Hepatocyte (in vitro differentiated cells): ENCODE data around the gene GJB5. TPM values are rescaled to one million over a fixed set of nuclear protein-coding genes. Genes with fewer than 3 reads are reported as not detected.

Source experiments
- DNase-seq: peaks from one replicate; pipeline ENCODE4 v3.0.0-alpha.2; 2016; ENCODE audit warnings: low spot score
- H2AFZ ChIP-seq: fragments of 200-600 bp; sonication (generic); 2 replicates; pipeline ENCODE4 v1.6.0; 2016; ENCODE audit warnings: antibody characterized with exemption, mild to moderate bottlenecking
- H3K27ac ChIP-seq: fragments of 200-600 bp; sonication (generic); 2 replicates; pipeline ENCODE4 v1.5.1; 2016; ENCODE audit warnings: mild to moderate bottlenecking
- H3K27me3 ChIP-seq: fragments of 200-600 bp; sonication (generic); 2 replicates; pipeline ENCODE4 v1.6.1; 2016
- H3K36me3 ChIP-seq: fragments of 200-600 bp; sonication (generic); replicated peaks from 2 replicates; pipeline ENCODE4 v1.5.1; 2016; ENCODE audit warnings: low read depth; ENCODE audit not compliant: insufficient read depth
- H3K4me1 ChIP-seq: fragments of 200-600 bp; sonication (generic); 2 replicates; pipeline ENCODE4 v1.5.1; 2016; ENCODE audit warnings: mild to moderate bottlenecking, moderate library complexity; ENCODE audit not compliant: insufficient read depth
- H3K4me2 ChIP-seq: fragments of 200-600 bp; sonication (generic); 2 replicates; pipeline ENCODE4 v1.6.0; 2016
- H3K4me3 ChIP-seq: fragments of 200-600 bp; sonication (generic); 2 replicates; pipeline ENCODE4 v1.5.1; 2016; ENCODE audit warnings: mild to moderate bottlenecking
- H3K79me2 ChIP-seq: fragments of 200-600 bp; sonication (generic); 2 replicates; pipeline ENCODE4 v1.6.0; 2017; ENCODE audit warnings: mild to moderate bottlenecking
- H3K9me2 ChIP-seq: fragments of 200-600 bp; sonication (generic); replicated peaks from 2 replicates; pipeline ENCODE4 v1.6.0; 2017; ENCODE audit warnings: mild to moderate bottlenecking; ENCODE audit not compliant: insufficient read depth
- H3K9me3 ChIP-seq: fragments of 200-600 bp; sonication (generic); 2 replicates; pipeline ENCODE4 v1.5.1; 2016; ENCODE audit warnings: low read depth, mild to moderate bottlenecking
- H4K20me1 ChIP-seq: fragments of 200-600 bp; sonication (generic); 2 replicates; pipeline ENCODE4 v1.6.0; 2016; ENCODE audit warnings: mild to moderate bottlenecking; ENCODE audit not compliant: insufficient read depth, poor library complexity, severe bottlenecking
- EZH2 ChIP-seq: fragments of 200-600 bp; sonication (generic); IDR thresholded peaks from 2 replicates; pipeline ENCODE4 v1.6.1; 2016; ENCODE audit warnings: antibody characterized with exemption, mild to moderate bottlenecking, borderline replicate concordance
- EZH2phosphoT487 ChIP-seq: fragments of 200-600 bp; sonication (generic); IDR thresholded peaks from one replicate; pipeline ENCODE4 v1.6.1; 2018; ENCODE audit warnings: antibody characterized with exemption, mild to moderate bottlenecking, low read depth, moderate library complexity; ENCODE audit not compliant: unreplicated experiment, severe bottlenecking
- WGBS: methylation state at CpG from one replicate; pipeline ENCODE4 v1.1.6; 2016; ENCODE audit warnings: low lambda C conversion rate; ENCODE audit errors: missing lambda C conversion rate; 5-methylcytosine and 5-hydroxymethylcytosine counted together
- polyA plus RNA-seq: library from polyadenylated mRNA; unstranded; fragments of >200 nt; fragmentation: Nextera tagmentation; extraction: Ambion mirVana; gene quantifications from 2 replicates; pipeline ENCODE4 v1.2.1, GENCODE V29; 2016
- total RNA-seq: library from RNA; depleted of rRNA; stranded (reverse); fragments of >200 nt; gene quantifications from 2 replicates; pipeline ENCODE4 v1.2.3, GENCODE V29; 2014
- TF ChIP-seq, protein P1 (sequence below): fragments of 200-600 bp; sonication (generic); IDR thresholded peaks from 2 replicates; pipeline ENCODE4 v1.5.1; 2016; ENCODE audit warnings: antibody characterized with exemption, mild to moderate bottlenecking; ENCODE audit not compliant: poor library complexity

GJB5 gene
- total and polyA plus RNA-seq, 2 experiments from 2014 or later = 0.80 to 0.85 TPM

DNA sequence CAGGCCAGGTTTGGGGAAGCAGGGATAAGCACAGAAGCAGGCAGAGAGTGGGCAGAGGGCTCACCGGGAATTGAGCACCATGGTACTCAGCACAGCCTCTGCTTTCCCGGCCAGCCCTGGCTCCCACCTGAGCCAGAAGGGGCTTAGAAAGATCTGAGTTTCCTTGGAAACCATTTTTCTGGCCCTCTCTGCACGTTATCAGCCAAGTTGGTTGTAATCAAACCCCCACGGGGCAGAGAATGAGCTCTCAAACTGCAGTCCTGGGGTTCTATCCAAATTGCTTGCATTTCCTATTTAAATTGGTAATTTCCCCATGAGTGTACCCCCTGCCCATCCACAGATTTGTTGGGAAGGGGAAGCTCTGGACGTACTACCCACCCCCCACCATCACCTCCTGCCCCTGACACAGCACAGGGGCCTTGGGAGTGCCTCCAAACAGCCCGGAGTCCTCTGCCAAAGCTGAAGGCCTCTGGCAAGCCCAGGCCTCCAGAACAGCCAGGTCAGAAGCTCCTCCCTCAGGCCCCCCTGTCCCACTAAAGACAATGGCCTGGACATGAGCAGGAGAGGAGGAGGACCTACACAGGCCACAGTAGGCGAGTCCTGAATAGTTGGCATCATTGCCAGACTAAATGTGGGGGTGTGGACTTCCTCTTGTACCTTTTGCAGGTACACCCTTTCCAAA is 42.7 kb upstream of the GJB5 start:
- Histone ChIP-seq H4K20me1 (no peaks in the 10 kb centered on the region), H3K9me2 (no peaks in the 10 kb centered on the region), H3K4me3 (no peak overlapping the region), H2AFZ (no peak overlapping the region), H3K9me3 (no peaks in the 10 kb centered on the region), H3K27ac (no peak overlapping the region), H3K27me3 (no peaks in the 10 kb centered on the region), H3K4me2 (no peak overlapping the region), H3K79me2 (no peaks in the 10 kb centered on the region), H3K36me3 (no peaks in the 10 kb centered on the region), H3K4me1 (no peaks in the 10 kb centered on the region)
- 77% methylated on average over 7 of the region's 7 CpGs for WGBS
- no peak for DNase-seq
- TF ChIP-seq EZH2 = no peak
- no peak for TF ChIP-seq EZH2phosphoT487
- TF ChIP-seq, protein P1, sequence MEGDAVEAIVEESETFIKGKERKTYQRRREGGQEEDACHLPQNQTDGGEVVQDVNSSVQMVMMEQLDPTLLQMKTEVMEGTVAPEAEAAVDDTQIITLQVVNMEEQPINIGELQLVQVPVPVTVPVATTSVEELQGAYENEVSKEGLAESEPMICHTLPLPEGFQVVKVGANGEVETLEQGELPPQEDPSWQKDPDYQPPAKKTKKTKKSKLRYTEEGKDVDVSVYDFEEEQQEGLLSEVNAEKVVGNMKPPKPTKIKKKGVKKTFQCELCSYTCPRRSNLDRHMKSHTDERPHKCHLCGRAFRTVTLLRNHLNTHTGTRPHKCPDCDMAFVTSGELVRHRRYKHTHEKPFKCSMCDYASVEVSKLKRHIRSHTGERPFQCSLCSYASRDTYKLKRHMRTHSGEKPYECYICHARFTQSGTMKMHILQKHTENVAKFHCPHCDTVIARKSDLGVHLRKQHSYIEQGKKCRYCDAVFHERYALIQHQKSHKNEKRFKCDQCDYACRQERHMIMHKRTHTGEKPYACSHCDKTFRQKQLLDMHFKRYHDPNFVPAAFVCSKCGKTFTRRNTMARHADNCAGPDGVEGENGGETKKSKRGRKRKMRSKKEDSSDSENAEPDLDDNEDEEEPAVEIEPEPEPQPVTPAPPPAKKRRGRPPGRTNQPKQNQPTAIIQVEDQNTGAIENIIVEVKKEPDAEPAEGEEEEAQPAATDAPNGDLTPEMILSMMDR = no peak

DNA sequence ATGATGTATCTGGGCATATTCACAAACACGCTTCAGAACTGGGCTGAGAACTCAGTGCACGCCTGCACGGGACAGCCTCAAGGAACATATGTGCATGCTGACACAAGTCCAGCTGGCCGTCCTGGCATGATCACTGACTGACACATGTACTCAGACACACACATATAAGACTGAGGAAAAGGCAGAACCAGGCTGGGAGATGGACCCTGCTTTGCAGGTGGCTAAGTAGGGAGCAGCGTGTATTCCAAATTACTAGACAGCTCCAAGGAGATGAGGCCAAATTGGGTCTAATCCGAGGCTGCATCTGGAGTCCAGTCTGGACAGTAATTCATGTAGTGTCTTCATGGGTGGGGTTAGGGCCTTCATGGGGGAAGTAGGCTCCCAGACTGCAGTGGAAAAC is 41.4 kb upstream of the GJB5 start:
- Histone ChIP-seq H3K27ac (no peak overlapping the region), H3K36me3 (no peaks in the 10 kb centered on the region), H2AFZ (no peak overlapping the region), H3K4me1 (no peaks in the 10 kb centered on the region), H3K4me3 (no peak overlapping the region), H3K79me2 (no peaks in the 10 kb centered on the region), H3K4me2 (no peak overlapping the region), H4K20me1 (no peaks in the 10 kb centered on the region), H3K27me3 (no peaks in the 10 kb centered on the region), H3K9me2 (no peaks in the 10 kb centered on the region), H3K9me3 (no peaks in the 10 kb centered on the region)
- TF ChIP-seq, protein P1 = no peak
- TF ChIP-seq EZH2phosphoT487 (no peak), EZH2 (no peak)
- WGBS = 92% methylated on average over 6 of the region's 6 CpGs
- no peak for DNase-seq

DNA sequence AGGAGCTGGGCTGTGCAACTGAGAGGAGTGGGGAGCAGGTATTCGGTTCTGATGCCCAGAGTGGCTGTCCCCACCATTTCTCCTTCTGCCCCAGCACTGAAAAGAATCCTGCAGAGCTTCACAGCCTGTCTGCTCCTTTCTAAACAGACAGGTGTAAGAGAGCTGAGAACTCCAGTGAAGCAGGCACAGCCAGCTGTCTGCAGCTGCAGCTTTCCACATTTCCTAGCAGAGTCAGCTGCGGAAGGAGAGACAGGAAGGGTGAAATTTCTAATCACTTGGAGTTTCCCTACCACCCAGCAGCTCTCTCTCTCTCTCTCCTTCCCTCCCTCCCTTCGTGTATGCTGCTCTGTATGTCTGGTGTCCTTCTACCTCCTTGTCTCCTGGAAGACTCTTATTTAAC is 40.5 kb upstream of the GJB5 start:
- Histone ChIP-seq H3K4me3 (no peak overlapping the region), H3K4me1 (no peaks in the 10 kb centered on the region), H3K9me3 (no peaks in the 10 kb centered on the region), H2AFZ (no peak overlapping the region), H3K9me2 (no peaks in the 10 kb centered on the region), H3K27ac (no peak overlapping the region), H3K27me3 (no peaks in the 10 kb centered on the region), H3K79me2 (no peaks in the 10 kb centered on the region), H4K20me1 (no peaks in the 10 kb centered on the region), H3K36me3 (no peaks in the 10 kb centered on the region), H3K4me2 (no peak overlapping the region)
- no peak for DNase-seq
- 48% methylated on average over 3 of the region's 3 CpGs for WGBS
- TF ChIP-seq, protein P1 = no peak
- TF ChIP-seq EZH2 (no peak), EZH2phosphoT487 (no peak)
